Tongue (tissue), 2 donors: ENCODE data around the gene GTF2I. TPM values are rescaled to one million over a fixed set of nuclear protein-coding genes. Genes with fewer than 3 reads are reported as not detected.
"Not testable (repeated sequence)": the region's sequence is repeated elsewhere in the genome, so short reads cannot be mapped to it uniquely, and the experiment has no call there.

Experiments used
- DNase-seq: peaks from one replicate; pipeline ENCODE4 v3.0.0-alpha.2; 2015
- total RNA-seq: library from RNA; depleted of rRNA; stranded (reverse); fragments of >200 nt; gene quantifications from one replicate; pipeline ENCODE4 v1.2.3, GENCODE V29; 2014

The GTF2I gene
- total RNA-seq, 1 donor from 2014 or later: 167 TPM

GRCh38 chr7:74779053-74779452 lies 121.5 kb downstream of the GTF2I start:
- DNase-seq: not testable (repeated sequence)

GRCh38 chr7:74781746-74782145 lies 124.2 kb downstream of the GTF2I start:
- not testable (repeated sequence) for DNase-seq

GRCh38 chr7:74783595-74783994 lies 126.1 kb downstream of the GTF2I start:
- not testable (repeated sequence) for DNase-seq

GRCh38 chr7:74788369-74789150 lies 131.0 kb downstream of the GTF2I start:
- peak; percentile 93 for DNase-seq

- DNase-seq: not testable (repeated sequence)
These were observed 131.8 kb downstream of the GTF2I start for GRCh38 chr7:74789200-74789736.

- DNase-seq: not testable (repeated sequence)
These were observed 140.5 kb downstream of the GTF2I start for GRCh38 chr7:74797848-74798622.

GRCh38 chr7:74798644-74799043 lies 141.1 kb downstream of the GTF2I start:
- DNase-seq: not testable (repeated sequence)

Other genes starting within 250 kb of the GTF2I start
- 32.6 TPM for gene GTF2IRD1, start 203.8 kb upstream of the GTF2I start, total RNA-seq
- gene NCF1, start 116.3 kb downstream of the GTF2I start, total RNA-seq: 0.82 TPM
- gene GTF2IRD2, start 193.9 kb downstream of the GTF2I start, total RNA-seq: 12.4 TPM